Tibial artery (tissue), 4 donors: ENCODE data around the gene SNRNP200.
A peak's percentile ranks its signal among the peaks of the same experiment; 100 is the strongest.

ENCODE experiments used
- DNase-seq, 2 donors: peaks; one replicate each; pipeline ENCODE4 v3.0.0-alpha.2; 2019
- H3K27ac ChIP-seq, 2 donors: fragments of 200-600 bp; sonication (generic) in 1 of 2; 1 replicate in 1 of 2; 2 replicates in 1 of 2; pipeline ENCODE4 v1.5.1; 2018 to 2019; ENCODE audit warnings: mild to moderate bottlenecking in 1 of 2
- H3K27me3 ChIP-seq, 2 donors: fragments of 200-600 bp; sonication (generic) in 1 of 2; one replicate each; pipeline versions ENCODE4 v1.5.1 to v1.6.0; 2016 to 2019
- H3K36me3 ChIP-seq, 3 donors: fragments of 200-600 bp; sonication (generic) in 2 of 3; one replicate each; pipeline ENCODE4 v1.5.1; 2016 to 2019; ENCODE audit warnings: mild to moderate bottlenecking in 2 of 3
- H3K4me1 ChIP-seq, 4 donors: fragments of 200-600 bp; sonication (generic) in 2 of 4; 1 replicate in 3 of 4; 2 replicates in 1 of 4; pipeline ENCODE4 v1.5.1; 2016 to 2019
- H3K4me3 ChIP-seq, 2 donors: fragments of 200-600 bp; sonication (generic) in 1 of 2; 1 replicate in 1 of 2; 2 replicates in 1 of 2; pipeline ENCODE4 v1.5.1; 2018 to 2019; ENCODE audit warnings: mild to moderate bottlenecking in 2 of 2
- H3K9me3 ChIP-seq, 3 donors: fragments of 200-600 bp; sonication (generic) in 1 of 3; one replicate each; pipeline ENCODE4 v1.5.1; 2016 to 2019
- CTCF ChIP-seq, 2 experiments: fragments of 200-600 bp in 1 of 2; fragments of 450-650 bp in 1 of 2; IDR thresholded peaks; one replicate each; pipeline ENCODE4 v1.5.1; 2017 to 2019; ENCODE audit warnings: antibody characterized with exemption in 2 of 2, mild to moderate bottlenecking in 1 of 2, moderate library complexity in 1 of 2
- intact Hi-C: fragments of 100-400 bp; cut with DNase I; formaldehyde crosslinking; loops from one replicate; pipeline ENCODE4 v1.15.0; 2023; ENCODE audit warnings: low total_unique reads

The SNRNP200 gene

GRCh38 chr2:96319396-96319795 lies 14.1 kb upstream of the SNRNP200 start:
- DNase-seq: peak in 1 of 2 donors; percentile 9
- peaks cover 0 to 18% (median 13%) of the 10 kb centered on the region in 4 donors for H3K4me1 ChIP-seq
- no peaks in the 10 kb centered on the region for H3K9me3 ChIP-seq
- H3K27me3 ChIP-seq: peaks cover 0 to 55% of the 10 kb centered on the region in 2 donors
- H3K4me3 ChIP-seq: no peak overlapping the region
- no peak overlapping the region for H3K27ac ChIP-seq
- H3K36me3 ChIP-seq: no peaks in the 10 kb centered on the region
- intact Hi-C loops: no loop called here
- no peak for TF ChIP-seq CTCF (IDR thresholded peaks at IDR 0.05)

GRCh38 chr2:96318723-96319122 lies 13.4 kb upstream of the SNRNP200 start:
- intact Hi-C loops: no loop called here
- Histone ChIP-seq H3K27me3 (peaks cover 0 to 51% of the 10 kb centered on the region in 2 donors), H3K9me3 (no peaks in the 10 kb centered on the region), H3K36me3 (no peaks in the 10 kb centered on the region), H3K27ac (no peak overlapping the region), H3K4me1 (peaks cover 0 to 18% (median 13%) of the 10 kb centered on the region in 4 donors), H3K4me3 (no peak overlapping the region)
- no peak for TF ChIP-seq CTCF (IDR thresholded peaks at IDR 0.05)
- DNase-seq: peak in 1 of 2 donors; percentile 3

- Histone ChIP-seq H3K36me3 (no peaks in the 10 kb centered on the region), H3K9me3 (no peaks in the 10 kb centered on the region), H3K27ac (no peak overlapping the region), H3K4me3 (no peak overlapping the region), H3K27me3 (peaks cover 0 to 42% of the 10 kb centered on the region in 2 donors), H3K4me1 (peaks cover 0 to 18% (median 13%) of the 10 kb centered on the region in 4 donors)
- intact Hi-C loops: no loop called here
- peak in 1 of 2 donors; percentile 40 for DNase-seq
- TF ChIP-seq CTCF (IDR thresholded peaks at IDR 0.05): no peak
Observed at GRCh38 chr2:96317584-96317997, 12.2 kb upstream of the SNRNP200 start.

GRCh38 chr2:96316999-96317398 lies 11.7 kb upstream of the SNRNP200 start:
- Histone ChIP-seq H3K27me3 (peaks cover 0 to 41% of the 10 kb centered on the region in 2 donors), H3K9me3 (no peaks in the 10 kb centered on the region)
- no peak for TF ChIP-seq CTCF (IDR thresholded peaks at IDR 0.05)

GRCh38 chr2:96315400-96316071 lies 10.2 kb upstream of the SNRNP200 start:
- H3K4me1 ChIP-seq: no peaks in the 10 kb centered on the region
- no peaks in the 10 kb centered on the region for H3K9me3 ChIP-seq
- H3K36me3 ChIP-seq: no peaks in the 10 kb centered on the region
- DNase-seq: peak in 1 of 2 donors; percentile 38
- TF ChIP-seq CTCF (IDR thresholded peaks at IDR 0.05): no peak
- intact Hi-C loops: no loop called here
- H3K4me3 ChIP-seq: no peak overlapping the region
- peaks cover 0 to 36% of the 10 kb centered on the region in 2 donors for H3K27me3 ChIP-seq
- no peak overlapping the region for H3K27ac ChIP-seq

More at GRCh38 chr2:96316999-96317398, 11.7 kb upstream of the SNRNP200 start:
- peaks cover 0 to 13% (median 11%) of the 10 kb centered on the region in 4 donors for H3K4me1 ChIP-seq
- intact Hi-C loops: no loop called here
- no peak overlapping the region for H3K4me3 ChIP-seq
- no peak overlapping the region for H3K27ac ChIP-seq
- DNase-seq: no peak
- no peaks in the 10 kb centered on the region for H3K36me3 ChIP-seq
